RWPE2 (cell line): ENCODE results near the gene SLC19A1.

ENCODE experiments used
- ATAC-seq: fragments of 200-7000 bp; cut with Tn5 transposase; 3 replicates; pipeline ENCODE4 v1.9.1; 2021; ENCODE audit warnings: low read depth
- DNase-seq: peaks from one replicate; pipeline ENCODE4 v3.0.0-alpha.2; 2020; ENCODE audit warnings: low spot score
- H3K27ac ChIP-seq: fragments of 450-650 bp; 2 replicates; pipeline ENCODE4 v1.5.1; 2017; ENCODE audit warnings: mild to moderate bottlenecking; ENCODE audit not compliant: poor library complexity, severe bottlenecking
- H3K27me3 ChIP-seq: fragments of 250-450 bp; sonication (Bioruptor Pico); 2 replicates; pipeline ENCODE4 v1.5.1; 2021; ENCODE audit warnings: mild to moderate bottlenecking, moderate library complexity; ENCODE audit not compliant: insufficient read depth, poor library complexity, severe bottlenecking
- H3K36me3 ChIP-seq: fragments of 250-450 bp; sonication (Bioruptor Pico); 2 replicates; pipeline ENCODE4 v1.5.1; 2020; ENCODE audit warnings: low read depth, mild to moderate bottlenecking, moderate library complexity
- H3K4me1 ChIP-seq: fragments of 250-450 bp; sonication (Bioruptor Pico); 2 replicates; pipeline ENCODE4 v1.5.1; 2021; ENCODE audit warnings: mild to moderate bottlenecking, moderate library complexity; ENCODE audit not compliant: insufficient read depth, poor library complexity, severe bottlenecking
- H3K4me3 ChIP-seq: fragments of 250-450 bp; sonication (Bioruptor Pico); 2 replicates; pipeline ENCODE4 v1.5.1; 2021; ENCODE audit warnings: mild to moderate bottlenecking, moderate library complexity; ENCODE audit not compliant: severe bottlenecking
- H3K9me3 ChIP-seq: fragments of 250-450 bp; sonication (Bioruptor Pico); 2 replicates; pipeline ENCODE4 v1.5.1; 2021; ENCODE audit warnings: mild to moderate bottlenecking, moderate library complexity; ENCODE audit not compliant: severe bottlenecking
- CTCF ChIP-seq: fragments of 450-650 bp; IDR thresholded peaks from one replicate; pipeline ENCODE4 v1.5.1; 2017; ENCODE audit warnings: mild to moderate bottlenecking, moderate library complexity; ENCODE audit not compliant: poor library complexity, severe bottlenecking

Gene SLC19A1

GRCh38 chr21:45472445-45473365 lies 69.5 kb downstream of the SLC19A1 start:
- TF ChIP-seq CTCF = no peak
- H3K27ac ChIP-seq = no peak overlapping the region
- H3K9me3 ChIP-seq = no peaks in the 10 kb centered on the region
- H3K36me3 ChIP-seq = no peaks in the 10 kb centered on the region
- no peak for ATAC-seq
- no peak for DNase-seq
- H3K27me3 ChIP-seq = no peaks in the 10 kb centered on the region
- no peak overlapping the region for H3K4me3 ChIP-seq
- peaks cover 6% of the 10 kb centered on the region for H3K4me1 ChIP-seq

GRCh38 chr21:45471525-45472221 lies 70.6 kb downstream of the SLC19A1 start:
- no peaks in the 10 kb centered on the region for H3K36me3 ChIP-seq
- ATAC-seq (peak; percentile 16), DNase-seq (no peak)
- TF ChIP-seq CTCF = no peak
- no peak overlapping the region for H3K4me3 ChIP-seq
- H3K27me3 ChIP-seq = no peaks in the 10 kb centered on the region
- H3K9me3 ChIP-seq = no peaks in the 10 kb centered on the region
- peak overlapping the region; percentile 61 for H3K27ac ChIP-seq
- H3K4me1 ChIP-seq = peaks cover 6% of the 10 kb centered on the region

- ATAC-seq = peak; percentile 79
- H3K4me3 ChIP-seq = no peak overlapping the region
- TF ChIP-seq CTCF = no peak
- H3K36me3 ChIP-seq = no peaks in the 10 kb centered on the region
- peak overlapping the region; percentile 61 for H3K27ac ChIP-seq
- H3K27me3 ChIP-seq = no peaks in the 10 kb centered on the region
- H3K9me3 ChIP-seq = no peaks in the 10 kb centered on the region
- H3K4me1 ChIP-seq = peaks cover 6% of the 10 kb centered on the region
- DNase-seq = no peak
These were observed 71.3 kb downstream of the SLC19A1 start for GRCh38 chr21:45470773-45471524.

GRCh38 chr21:45470087-45470515 lies 72.1 kb downstream of the SLC19A1 start:
- no peak for TF ChIP-seq CTCF
- no peaks in the 10 kb centered on the region for H3K9me3 ChIP-seq
- H3K4me1 ChIP-seq = peaks cover 6% of the 10 kb centered on the region
- H3K4me3 ChIP-seq = no peak overlapping the region
- no peak for DNase-seq
- H3K36me3 ChIP-seq = no peaks in the 10 kb centered on the region
- H3K27ac ChIP-seq = peak overlapping the region; percentile 61
- no peaks in the 10 kb centered on the region for H3K27me3 ChIP-seq
- no peak for ATAC-seq
